ENCODE measurements around the gene ACE. TPM values are rescaled to one million over a fixed set of nuclear protein-coding genes. Genes with fewer than 3 reads are reported as not detected.

ACE gene
- total RNA-seq, 1 experiment from 2014 or later = 7.8 TPM

GRCh38 chr17:63446753-63447470 lies 29.9 kb upstream of the ACE start:
- CTCF ChIA-PET = interaction anchor here (0.5 to 15.9 kb wide), 9 partner anchors 12 to 562 kb away, joined by 3 to 298 read pairs (median 4); partner anchors contain the start of gene ACE
- TF ChIP-seq FOXP1 (CRISPR knock-in tag; IDR thresholded peaks at IDR 0.05; ENCODE audit: borderline replicate concordance) = peak; percentile 82
- peak; percentile 53; the same call in 1 of the 2 replicates for TF ChIP-seq ETV6 (CRISPR knock-in tag; IDR thresholded peaks at IDR 0.05)
- TF ChIP-seq FOXK1 (CRISPR knock-in tag; IDR thresholded peaks at IDR 0.05) = peak; percentile 64
- no peak for TF ChIP-seq ZNF416 (CRISPR knock-in tag; IDR thresholded peaks at IDR 0.05)
- TF ChIP-seq, protein P1, sequence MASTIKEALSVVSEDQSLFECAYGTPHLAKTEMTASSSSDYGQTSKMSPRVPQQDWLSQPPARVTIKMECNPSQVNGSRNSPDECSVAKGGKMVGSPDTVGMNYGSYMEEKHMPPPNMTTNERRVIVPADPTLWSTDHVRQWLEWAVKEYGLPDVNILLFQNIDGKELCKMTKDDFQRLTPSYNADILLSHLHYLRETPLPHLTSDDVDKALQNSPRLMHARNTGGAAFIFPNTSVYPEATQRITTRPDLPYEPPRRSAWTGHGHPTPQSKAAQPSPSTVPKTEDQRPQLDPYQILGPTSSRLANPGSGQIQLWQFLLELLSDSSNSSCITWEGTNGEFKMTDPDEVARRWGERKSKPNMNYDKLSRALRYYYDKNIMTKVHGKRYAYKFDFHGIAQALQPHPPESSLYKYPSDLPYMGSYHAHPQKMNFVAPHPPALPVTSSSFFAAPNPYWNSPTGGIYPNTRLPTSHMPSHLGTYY (CRISPR knock-in tag; IDR thresholded peaks at IDR 0.05) = no peak
- peak; percentile 58 for TF ChIP-seq ZBTB43 (CRISPR knock-in tag; IDR thresholded peaks at IDR 0.05)
- TF ChIP-seq, protein P2, sequence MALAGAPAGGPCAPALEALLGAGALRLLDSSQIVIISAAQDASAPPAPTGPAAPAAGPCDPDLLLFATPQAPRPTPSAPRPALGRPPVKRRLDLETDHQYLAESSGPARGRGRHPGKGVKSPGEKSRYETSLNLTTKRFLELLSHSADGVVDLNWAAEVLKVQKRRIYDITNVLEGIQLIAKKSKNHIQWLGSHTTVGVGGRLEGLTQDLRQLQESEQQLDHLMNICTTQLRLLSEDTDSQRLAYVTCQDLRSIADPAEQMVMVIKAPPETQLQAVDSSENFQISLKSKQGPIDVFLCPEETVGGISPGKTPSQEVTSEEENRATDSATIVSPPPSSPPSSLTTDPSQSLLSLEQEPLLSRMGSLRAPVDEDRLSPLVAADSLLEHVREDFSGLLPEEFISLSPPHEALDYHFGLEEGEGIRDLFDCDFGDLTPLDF (CRISPR knock-in tag; IDR thresholded peaks at IDR 0.05) = 0 out of 2 replicates have a peak, but pooled peaks have one; percentile 27
- peak; percentile 79; the same call in 1 of the 2 replicates for TF ChIP-seq NFE2L1 (CRISPR knock-in tag; IDR thresholded peaks at IDR 0.05)
- TF ChIP-seq, protein P3, sequence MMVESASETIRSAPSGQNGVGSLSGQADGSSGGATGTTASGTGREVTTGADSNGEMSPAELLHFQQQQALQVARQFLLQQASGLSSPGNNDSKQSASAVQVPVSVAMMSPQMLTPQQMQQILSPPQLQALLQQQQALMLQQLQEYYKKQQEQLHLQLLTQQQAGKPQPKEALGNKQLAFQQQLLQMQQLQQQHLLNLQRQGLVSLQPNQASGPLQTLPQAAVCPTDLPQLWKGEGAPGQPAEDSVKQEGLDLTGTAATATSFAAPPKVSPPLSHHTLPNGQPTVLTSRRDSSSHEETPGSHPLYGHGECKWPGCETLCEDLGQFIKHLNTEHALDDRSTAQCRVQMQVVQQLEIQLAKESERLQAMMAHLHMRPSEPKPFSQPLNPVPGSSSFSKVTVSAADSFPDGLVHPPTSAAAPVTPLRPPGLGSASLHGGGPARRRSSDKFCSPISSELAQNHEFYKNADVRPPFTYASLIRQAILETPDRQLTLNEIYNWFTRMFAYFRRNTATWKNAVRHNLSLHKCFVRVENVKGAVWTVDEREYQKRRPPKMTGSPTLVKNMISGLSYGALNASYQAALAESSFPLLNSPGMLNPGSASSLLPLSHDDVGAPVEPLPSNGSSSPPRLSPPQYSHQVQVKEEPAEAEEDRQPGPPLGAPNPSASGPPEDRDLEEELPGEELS (CRISPR knock-in tag; IDR thresholded peaks at IDR 0.05) = 0 out of 2 replicates have a peak, but pooled peaks have one; percentile 74
- TF ChIP-seq, protein P4, sequence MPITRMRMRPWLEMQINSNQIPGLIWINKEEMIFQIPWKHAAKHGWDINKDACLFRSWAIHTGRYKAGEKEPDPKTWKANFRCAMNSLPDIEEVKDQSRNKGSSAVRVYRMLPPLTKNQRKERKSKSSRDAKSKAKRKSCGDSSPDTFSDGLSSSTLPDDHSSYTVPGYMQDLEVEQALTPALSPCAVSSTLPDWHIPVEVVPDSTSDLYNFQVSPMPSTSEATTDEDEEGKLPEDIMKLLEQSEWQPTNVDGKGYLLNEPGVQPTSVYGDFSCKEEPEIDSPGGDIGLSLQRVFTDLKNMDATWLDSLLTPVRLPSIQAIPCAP (CRISPR knock-in tag; IDR thresholded peaks at IDR 0.05) = 0 out of 2 replicates have a peak, but pooled peaks have one; percentile 55
- 0 out of 2 replicates have a peak, but pooled peaks have one; percentile 18 for TF ChIP-seq SP1 (CRISPR knock-in tag; conservative IDR thresholded peaks at IDR 0.05)
- TF ChIP-seq CREB1 (CRISPR knock-in tag; IDR thresholded peaks at IDR 0.05) = no peak
- DNase-seq (ENCODE audit: low spot score) (peak; percentile 60), ATAC-seq (peak; percentile 30)
- POLR2A ChIA-PET = interaction anchor here (0.6 to 1.5 kb wide), 2 partner anchors 12 to 16 kb away, joined by 3 to 4 read pairs; no protein-coding TSS in a partner anchor
- Mint-ChIP-seq H3K27me3 (ENCODE audit: low read depth) (peaks cover 5% of the 10 kb centered on the region), H3K36me3 (no peaks in the 10 kb centered on the region), H3K9me3 (no peaks in the 10 kb centered on the region), H3K4me1 (peaks cover 32% of the 10 kb centered on the region), H3K4me3 (peak overlapping the region; percentile 42), H3K27ac (peak overlapping the region; percentile 74)

GRCh38 chr17:63447471-63448009 lies 29.3 kb upstream of the ACE start:
- CTCF ChIA-PET = interaction anchor here (1.3 to 15.9 kb wide), 9 partner anchors 12 to 232 kb away, joined by 3 to 298 read pairs (median 6); partner anchors contain the start of gene ACE
- peak overlapping the region; percentile 74 for H3K27ac Mint-ChIP-seq
- DNase-seq (ENCODE audit: low spot score) (no peak), ATAC-seq (no peak)
- TF ChIP-seq TEAD4 (CRISPR knock-in tag; IDR thresholded peaks at IDR 0.05) (no peak), FOXP1 (CRISPR knock-in tag; IDR thresholded peaks at IDR 0.05; ENCODE audit: borderline replicate concordance) (0 out of 2 replicates have a peak, but pooled peaks have one; percentile 0), HMGA2 (CRISPR knock-in tag; IDR thresholded peaks at IDR 0.05) (no peak), MAX (CRISPR knock-in tag; IDR thresholded peaks at IDR 0.05) (0 out of 2 replicates have a peak, but pooled peaks have one; percentile 81), ZBTB43 (CRISPR knock-in tag; IDR thresholded peaks at IDR 0.05) (peak; percentile 12; the same call in 1 of the 2 replicates), SP1 (CRISPR knock-in tag; conservative IDR thresholded peaks at IDR 0.05) (0 out of 2 replicates have a peak, but pooled peaks have one; percentile 26)
- TF ChIP-seq, protein P5, sequence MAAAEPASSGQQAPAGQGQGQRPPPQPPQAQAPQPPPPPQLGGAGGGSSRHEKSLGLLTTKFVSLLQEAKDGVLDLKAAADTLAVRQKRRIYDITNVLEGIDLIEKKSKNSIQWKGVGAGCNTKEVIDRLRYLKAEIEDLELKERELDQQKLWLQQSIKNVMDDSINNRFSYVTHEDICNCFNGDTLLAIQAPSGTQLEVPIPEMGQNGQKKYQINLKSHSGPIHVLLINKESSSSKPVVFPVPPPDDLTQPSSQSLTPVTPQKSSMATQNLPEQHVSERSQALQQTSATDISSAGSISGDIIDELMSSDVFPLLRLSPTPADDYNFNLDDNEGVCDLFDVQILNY (CRISPR knock-in tag; IDR thresholded peaks at IDR 0.05) = 0 out of 2 replicates have a peak, but pooled peaks have one; percentile 21
- no peaks in the 10 kb centered on the region for H3K9me3 Mint-ChIP-seq
- POLR2A ChIA-PET = interaction anchor here (0.6 to 1.5 kb wide), 2 partner anchors 12 to 60 kb away, joined by 3 to 4 read pairs; no protein-coding TSS in a partner anchor
- H3K36me3 Mint-ChIP-seq = no peaks in the 10 kb centered on the region
- peaks cover 32% of the 10 kb centered on the region for H3K4me1 Mint-ChIP-seq
- H3K4me3 Mint-ChIP-seq = peak overlapping the region; percentile 42
- peaks cover 5% of the 10 kb centered on the region for H3K27me3 Mint-ChIP-seq (ENCODE audit: low read depth)
